Stimulated activated CD4-positive, alpha-beta T cell treated with anti-CD3 and anti-CD28 coated beads, Interleukin-1b, Interleukin-23, amount 100 ng/mL, for 24 hours (primary cell): ENCODE measurements around the gene KIFC3.
"Not testable (repeated sequence)": the region's sequence is repeated elsewhere in the genome, so short reads cannot be mapped to it uniquely, and the experiment has no call there.

Experiments used
- DNase-seq, 4 experiments: peaks; one replicate each; pipeline ENCODE4 v3.0.0-alpha.2; 2020; ENCODE audit warnings: low read depth in 4 of 4, low spot score in 1 of 4

The KIFC3 gene

DNA sequence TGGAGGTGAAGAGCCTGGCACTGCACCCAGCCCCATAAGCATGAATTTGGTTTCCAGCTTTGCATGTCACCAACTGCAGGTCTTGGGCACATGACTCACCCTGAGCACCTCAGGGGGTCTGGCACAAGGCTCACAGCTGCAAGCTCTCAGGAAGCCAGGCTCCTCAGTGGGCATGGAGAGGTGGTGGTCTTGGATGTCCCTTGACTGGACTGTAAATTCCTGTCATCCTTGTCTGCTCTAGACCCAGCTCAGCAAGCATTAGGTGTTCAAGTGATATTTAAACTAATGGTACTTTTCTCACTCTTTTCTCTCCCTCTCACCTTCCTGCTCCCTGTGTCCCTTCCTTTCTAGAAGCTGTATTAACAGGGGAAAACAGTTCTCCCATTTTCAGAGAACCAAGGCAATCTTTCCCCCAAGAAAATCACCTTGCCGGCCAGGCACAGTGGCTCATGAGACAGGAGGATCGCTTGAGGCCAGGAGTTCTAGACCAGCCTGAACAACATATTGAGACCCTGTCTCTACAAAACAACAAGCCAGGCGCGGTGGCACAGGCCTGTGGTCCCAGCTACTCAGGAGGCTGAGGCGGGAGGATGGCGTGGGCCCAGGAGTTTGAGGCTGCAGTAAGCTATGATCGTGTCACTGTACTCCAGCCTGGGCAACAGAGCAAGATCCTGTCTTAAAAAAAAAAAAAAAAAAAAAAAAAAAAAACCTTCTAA, 5.1 kb upstream of the KIFC3 start:
- DNase-seq: no peak

DNA sequence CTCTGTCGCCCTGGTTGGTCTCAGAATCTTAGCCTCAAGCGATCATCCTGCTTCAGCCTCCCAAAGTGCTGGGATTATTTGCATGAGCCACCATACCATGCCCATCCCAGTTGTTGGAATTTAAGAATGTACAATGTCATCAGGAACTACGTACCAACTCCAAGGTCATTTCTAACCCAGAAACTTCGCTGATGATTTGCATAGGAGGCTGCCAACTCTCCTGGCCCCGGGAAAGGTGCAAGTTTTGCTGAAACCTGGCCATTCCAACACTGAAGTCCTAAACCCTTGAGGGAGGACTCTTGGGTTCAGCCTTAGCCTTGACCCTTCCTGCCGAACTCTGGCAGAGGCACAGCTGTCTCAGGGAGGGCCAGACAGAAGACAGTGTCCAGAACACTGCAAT, 2.9 kb upstream of the KIFC3 start:
- DNase-seq: no peak

DNA sequence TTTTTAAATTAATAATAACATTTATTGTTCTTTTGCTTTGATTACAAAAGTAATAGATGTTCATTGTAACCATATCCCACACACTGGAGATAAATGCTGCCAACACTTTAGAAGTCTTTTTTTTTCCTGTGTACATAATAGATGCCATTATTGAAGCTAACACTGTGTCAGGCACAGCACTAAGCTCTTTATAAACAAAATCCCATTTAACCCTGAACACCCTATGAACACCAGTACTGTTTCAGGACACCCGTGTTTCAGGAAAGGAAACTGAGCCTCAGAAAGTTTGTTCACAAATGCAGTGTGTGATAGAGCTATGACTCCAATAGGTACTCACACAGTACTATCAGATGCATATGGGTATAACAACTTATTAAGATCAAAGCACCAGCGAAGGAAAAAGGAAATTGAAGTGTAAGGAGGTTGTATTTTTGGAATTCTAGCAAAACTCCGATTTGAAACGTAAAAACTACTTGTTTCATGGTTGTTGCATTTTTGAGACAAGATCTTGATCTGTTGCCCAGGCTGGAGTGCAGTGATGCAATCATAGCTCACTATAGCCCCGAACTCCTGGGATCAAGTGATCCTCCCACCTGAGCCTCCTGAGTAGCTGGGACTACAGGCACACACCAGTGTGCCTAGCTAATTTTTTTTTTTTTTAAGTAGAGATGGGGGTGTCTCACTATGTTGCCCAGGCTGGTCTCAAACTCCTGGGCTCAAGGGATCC, 2.0 kb upstream of the KIFC3 start:
- no peak for DNase-seq

DNA sequence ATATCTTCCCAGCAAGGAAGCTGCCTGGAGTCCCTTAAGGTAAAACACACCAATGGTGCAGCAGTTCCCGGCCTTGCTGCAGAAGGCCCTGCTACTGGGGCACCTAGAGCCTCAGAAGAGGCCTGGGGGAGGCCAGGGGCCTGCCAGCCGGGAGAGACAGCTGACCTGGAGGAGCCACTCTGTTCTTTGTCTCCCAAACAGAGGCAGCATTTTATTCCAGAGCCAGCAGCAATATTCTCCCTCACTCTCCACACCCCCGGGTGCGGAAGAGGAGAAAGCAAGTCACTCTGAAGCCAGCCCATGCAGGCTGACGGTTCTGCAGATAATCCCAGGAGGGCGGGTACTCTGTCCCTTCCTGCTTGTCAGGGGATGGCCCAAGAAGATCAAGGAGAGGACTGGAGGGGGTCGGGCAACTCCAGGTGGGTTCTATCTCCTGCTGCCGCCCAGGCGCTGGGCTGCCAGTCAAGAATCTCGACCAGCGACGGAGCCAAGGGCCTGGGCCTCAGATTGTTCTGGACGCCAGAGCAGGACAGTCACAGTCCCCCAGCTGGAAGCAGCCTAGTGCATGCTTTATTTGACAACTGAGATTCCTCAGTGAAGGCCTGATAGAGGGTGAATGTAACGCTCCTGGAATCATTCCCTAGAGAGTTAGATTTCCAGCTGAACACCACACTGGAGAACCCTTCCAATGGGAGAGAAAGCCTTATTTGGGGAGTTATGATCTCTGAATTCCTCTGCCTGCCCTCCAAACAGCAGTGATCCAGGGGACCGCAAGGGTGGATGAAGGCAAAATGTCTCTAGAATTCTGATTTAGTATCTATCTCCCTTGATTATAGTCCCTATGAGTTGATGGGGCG, 1.1 kb upstream of the KIFC3 start:
- DNase-seq: no peak

DNA sequence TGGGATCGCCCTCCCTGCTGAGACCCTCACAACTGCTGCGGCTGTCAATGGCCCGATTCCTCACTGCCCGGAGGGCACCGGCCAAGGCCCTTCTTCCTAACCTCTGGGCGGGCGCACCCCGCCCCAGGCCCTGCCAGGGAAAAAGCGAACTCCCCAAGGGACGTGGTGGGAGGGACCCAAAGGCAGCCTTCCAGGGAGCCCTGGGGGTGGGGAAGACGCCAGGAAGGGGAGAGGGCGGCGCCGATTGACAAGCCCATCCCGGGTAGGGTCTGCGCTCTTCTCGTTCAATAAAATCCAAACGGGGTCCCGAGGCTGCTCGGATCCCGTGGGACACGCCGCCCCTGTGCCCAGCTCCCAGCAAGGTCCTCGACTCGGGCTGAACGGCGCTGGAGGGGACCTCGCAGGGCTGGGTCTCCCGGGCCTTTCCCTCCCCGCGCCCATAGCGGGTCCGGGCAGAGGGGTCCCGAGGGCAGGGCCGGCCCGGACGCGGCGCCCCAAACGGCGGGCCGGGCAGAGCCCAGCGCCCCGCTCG, 416 bp downstream of the KIFC3 start:
- no peak for DNase-seq

DNA sequence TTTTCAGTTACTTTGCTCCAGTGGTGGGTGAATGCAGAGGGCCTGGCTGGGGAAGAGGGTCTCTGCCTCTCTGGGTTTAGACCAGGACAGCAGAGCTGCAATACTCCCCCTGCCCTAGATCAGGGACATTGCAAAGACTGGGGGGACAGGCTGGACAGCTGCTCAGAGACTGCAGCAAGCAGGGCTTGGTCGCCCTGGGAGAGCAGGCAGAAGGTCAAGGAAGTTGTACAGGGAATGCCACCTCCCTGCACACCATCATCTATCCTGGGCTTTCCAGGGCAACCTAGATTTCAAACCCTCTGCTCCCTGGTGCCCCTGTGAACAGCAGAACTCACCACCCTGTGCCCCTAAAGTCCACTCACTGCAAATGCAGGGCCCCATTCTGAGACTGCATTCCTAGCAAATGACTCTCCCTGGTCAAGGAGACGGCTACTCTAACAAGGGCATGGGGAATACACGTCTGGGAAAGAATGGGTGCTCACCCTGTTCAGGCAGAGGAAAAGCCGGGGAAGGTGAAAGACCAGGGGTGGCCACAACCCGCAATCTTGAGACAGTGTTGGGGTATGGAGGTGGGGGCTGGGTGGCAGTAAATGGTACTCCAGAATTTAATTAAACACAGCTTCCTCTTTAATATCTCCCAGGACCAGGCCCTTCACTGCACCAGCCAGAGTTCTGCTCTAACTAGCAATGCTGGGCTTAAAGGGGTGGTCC, 1.0 kb downstream of the KIFC3 start:
- no peak for DNase-seq

DNA sequence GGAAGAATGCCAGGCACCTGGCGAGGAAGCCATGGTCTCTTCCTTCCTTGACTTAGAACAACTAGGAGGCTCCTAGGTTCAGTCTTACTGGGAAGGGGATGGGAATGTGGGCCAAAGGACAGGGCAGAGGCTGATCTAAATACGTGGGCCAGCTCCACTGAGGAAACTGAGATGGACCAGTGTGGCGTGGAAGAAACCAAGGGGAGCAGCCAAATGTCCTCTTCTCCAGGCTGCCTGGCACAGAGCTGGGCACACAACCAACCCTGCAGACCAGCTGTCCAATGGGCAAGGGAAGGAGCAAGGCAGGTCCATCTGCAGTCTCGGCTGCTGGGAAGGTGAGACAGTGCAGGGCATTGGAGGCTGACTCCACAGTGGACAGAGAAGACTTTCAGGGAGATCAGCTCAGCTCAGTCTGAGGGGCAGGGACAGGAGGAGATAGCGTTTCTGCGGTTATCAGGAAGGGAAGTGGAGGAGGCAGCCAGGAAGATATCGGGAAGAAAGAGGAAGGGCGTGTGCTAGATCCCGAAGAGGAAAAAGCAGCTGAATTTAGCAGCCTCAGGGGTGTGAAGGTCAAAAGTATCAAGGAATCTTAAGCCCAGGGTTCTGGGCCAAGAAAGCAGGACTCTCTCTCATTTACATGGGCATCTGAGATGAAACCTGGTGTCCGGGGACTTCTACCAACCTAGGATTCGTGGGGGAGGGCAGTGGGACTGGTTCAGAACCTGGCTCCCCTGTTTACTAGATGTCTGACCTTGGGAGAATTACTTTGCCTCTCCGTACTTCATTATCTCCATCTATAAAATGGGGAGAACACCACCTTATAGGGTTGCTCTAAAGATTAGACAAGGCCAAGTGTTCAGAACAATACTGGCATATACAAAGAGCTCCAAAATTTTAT, 1.8 kb downstream of the KIFC3 start:
- DNase-seq: no peak

DNA sequence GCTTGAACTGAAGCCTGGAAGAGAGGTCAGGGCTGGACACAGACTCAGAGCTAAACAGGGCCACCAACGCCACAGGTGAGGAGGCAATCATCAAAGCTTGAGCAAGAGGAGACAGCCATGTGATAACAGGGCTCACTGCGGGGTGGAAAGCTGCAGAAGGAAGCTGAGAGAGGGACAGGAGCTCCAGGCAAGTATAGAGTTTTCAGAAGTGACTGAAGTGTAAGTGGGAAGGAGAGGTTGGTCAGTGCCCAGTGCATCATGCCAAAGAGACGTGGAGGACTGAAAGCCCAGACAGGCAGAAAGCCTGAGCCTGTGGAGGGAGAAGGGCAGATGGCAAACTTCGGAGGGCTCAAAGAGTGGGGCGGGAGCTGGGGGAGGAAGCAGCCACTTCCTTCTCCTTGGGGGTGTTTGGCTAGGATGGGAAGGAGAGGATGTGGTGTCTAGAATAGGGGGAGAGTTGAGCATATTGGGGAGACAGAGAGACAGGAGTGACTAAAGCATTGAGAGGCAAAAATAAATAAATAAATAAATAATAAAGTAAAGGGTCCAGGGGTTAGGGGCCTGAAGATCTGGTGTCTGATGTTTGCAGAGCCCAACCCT, 2.6 kb downstream of the KIFC3 start:
- DNase-seq: no peak

DNA sequence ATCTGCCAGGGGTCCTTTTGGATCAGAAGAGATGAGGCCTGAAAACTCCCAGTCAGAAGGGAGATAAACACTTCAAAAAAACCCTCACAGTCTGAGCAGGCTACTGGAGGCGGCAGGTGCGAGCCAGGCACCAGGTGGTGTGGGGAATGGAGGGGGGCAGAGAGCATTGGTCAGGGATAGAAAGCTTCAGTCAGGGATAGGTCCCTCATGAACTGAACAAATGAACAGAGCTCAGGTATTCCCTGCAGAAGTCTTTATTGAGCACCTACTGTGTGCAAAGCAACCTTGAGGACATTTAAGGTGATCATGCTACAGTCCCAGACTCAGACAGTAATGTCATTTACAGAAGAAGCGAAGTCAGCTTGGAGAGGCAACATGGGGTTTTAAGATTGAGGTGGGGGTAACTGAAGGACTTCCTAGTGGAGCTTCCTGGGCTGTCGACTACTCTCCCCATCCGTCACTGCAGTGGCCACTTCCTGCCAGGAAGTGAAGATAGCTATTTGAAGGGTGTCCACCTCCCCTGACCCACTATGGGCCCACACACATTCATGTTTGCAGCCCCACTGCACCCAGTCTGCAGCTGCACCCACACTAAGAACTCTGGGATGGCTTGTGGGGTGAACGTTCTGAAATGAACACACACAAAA, 3.2 kb downstream of the KIFC3 start:
- no peak for DNase-seq

DNA sequence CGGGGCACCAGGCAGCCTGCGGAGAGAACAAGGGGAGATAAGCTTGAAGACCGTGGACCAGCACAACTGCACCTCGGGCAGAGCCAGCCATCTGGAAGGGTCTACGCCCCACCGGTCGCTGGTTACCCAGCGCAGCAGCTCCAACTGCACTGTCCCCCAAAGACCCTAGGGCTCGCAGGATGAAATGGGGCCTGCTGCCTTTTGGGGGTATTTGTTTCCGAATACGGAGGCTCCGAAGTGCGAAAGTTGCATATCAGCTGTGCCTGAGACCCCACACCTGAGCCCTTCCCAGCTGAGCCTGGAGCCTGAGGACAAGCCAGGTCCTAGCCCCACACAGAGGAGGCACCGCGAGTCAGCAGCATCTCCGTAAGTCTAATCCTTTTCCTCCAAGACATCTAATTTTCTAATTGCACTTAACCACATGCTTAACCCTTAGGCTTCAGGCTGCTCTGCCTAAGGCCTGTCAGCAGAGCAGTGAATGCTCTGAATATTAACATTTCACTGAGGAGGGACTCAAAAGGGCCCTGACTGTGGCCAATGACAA, 4.0 kb downstream of the KIFC3 start:
- DNase-seq: no peak

DNA sequence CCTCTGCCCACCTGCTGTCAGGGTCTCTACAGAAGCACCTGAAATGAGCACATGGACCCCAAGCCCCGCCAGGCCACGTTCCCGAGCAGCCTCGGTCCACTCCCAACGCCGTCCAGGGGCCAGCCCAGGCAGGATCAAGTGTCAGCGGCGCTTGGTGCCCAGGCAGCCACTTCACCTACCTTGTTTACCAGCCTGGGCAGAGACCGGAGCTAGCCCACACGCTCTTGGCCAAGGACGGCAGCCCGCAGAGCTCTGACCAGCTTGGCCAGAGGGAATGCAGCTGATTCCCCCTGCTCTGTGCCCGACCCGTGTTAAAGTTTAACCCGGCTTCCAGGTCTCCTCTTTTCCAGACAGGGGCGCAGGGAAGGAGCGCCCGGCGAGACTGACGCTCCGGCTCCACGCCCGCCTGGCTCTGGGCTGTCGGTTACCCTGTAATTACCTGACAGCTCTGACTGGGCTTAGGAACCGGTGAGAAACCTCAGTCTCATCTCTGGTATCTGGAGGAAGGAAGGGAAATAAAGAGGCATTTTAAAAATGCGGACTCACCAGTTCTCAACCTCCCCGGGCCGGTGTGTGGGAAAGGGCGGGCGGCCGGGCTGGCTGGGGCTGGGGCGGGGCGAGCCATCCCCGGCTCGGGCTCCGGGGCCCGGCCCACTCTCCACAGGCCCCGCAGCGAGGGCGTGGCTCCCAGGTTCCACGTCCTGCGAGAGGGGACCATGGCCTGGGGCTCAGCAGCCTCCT, 4.6 kb downstream of the KIFC3 start:
- DNase-seq: no peak

DNA sequence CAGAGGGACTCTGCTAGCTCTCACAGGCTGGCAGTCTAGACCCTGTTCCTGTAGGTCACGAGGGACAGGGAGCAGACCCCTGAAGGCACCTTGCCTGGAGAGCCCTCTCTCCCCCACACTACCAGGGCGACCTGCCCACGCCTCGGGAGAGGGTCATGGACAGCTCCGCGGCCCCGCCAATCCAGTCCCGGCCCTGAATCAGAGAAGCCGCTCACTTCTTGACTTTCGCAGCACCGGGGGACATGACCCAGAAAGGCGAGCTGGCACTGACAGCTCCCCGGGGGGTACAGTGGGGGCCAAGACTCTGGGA, 5.1 kb downstream of the KIFC3 start:
- no peak for DNase-seq

DNA sequence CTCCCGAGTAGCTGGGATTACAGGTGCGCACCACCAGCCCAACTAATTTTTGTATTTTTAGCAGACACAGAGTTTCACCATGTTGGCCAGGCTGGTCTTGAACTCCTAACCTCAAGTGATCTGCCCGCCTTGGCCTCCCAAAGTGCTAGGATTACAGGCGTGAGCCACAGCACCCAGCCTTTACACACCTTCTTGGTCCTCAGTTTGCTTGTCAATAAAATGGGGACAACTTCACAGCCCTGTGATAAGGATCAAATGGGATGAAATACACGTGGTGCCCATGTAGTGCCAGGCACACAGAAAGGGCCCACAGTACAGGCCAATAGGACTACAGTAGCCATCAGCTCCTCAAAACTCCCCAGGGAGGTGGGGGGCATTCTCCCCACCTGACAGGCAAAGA, 6.3 kb downstream of the KIFC3 start:
- not testable (repeated sequence) for DNase-seq

DNA sequence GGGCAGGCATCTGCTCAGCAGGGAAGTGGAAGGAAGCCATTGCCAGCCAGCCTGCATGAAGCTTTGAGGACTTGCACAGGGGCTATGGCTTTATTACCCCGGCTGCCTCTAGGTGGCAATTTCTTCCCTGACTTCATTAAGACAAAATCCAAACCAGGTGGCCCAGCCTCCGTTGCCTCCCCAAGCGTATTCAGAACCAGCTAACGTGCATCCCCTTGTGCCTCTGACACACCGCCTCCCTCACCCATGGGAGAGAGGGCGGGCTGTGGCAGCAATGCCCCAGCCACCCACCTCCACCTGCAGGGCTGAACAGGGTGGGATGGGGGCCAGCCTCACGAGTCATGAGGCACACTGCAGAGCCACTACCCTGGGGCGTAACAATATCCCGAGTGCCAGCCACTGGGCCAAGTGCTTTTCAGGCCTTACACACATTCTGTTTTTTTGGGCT, 6.8 kb downstream of the KIFC3 start:
- no peak for DNase-seq

DNA sequence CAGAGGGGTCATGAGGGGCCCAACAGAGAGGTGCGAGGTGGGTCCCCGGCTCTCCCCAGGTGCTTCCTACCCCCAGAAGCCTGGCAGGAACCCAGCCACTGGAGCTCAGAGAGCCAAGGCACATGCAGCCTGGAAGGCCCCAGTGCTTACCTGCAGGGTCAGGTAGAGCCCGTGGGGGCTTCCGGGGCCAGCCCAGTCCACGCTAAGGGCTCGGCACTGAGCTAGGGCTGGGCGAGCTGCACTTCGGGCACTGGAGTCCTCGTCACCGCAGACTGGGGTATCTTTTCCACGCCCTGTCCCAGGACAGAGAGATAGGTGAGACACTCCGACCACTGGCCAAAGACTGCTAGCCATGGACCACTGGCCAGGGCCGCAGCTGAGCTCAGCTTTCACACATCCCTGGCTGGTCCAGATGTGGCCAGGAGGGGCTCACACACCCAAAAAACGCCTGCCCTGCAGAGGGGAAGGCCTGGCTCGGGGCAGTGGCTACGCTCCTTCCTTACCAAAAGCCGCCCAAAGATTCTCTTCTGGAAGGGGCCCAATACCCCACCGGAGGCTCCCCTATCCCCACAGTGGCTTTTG, 7.4 kb downstream of the KIFC3 start:
- DNase-seq: no peak

DNA sequence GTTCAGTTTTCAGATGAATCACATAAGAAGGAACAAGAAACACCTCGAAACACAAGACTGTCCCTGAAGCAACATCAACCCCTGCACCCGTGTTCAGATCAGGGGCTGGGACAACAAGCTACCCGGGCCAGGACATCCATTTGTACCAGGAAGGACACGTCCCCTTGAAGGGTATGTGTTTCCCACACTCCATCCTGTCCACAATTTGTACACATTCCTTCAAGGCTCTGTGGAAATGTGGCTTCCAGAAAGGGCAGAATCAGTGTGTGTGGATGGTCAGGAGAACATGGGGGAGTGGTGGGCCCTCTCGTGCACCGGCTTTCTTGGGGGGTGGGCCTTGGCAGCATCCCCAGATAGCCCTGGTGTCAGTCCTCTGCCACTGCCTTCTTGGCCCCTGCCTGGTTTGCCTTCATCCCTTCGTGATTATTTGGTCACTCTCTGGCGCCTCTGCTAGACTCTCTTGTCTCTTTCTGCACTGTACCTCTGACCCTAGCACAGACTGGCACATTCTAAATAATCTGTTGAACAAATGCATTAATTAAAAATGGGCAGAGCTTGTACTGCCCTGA, 10.3 kb downstream of the KIFC3 start:
- DNase-seq: no peak

DNA sequence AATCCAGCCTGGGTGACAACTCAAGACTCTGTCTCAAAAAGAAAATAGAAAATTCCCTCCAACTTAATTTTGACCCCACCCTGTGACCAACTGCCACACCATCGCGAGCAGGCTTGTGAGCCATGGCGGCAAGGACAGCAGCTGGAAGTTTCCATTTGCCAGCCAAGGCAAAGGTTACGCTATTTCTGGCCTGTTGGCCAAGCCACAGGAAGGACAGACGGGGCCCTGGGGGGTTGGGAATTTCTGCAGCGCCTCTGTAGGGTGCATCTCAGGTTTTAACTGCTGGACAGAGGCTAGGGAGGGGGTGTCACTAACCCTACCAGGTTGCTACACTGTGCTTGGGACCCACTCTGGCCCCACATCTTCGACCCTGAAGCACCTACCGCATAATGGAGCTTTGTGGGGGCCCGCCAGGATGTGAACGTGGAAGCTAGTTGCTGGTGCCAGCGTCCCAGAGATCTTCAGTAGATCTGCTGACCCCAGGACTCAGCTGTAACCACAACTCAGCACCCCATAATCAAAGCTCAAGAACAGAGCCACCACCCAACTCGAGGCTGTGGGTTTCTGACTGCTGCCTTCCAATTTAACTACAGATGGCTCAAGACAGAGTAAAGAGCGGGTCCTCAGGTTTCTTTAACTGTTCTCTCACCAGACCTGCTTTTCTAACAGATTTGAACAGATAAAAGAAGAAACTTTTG, 10.9 kb downstream of the KIFC3 start:
- DNase-seq: no peak
